H4 (cell line): Measurements from ENCODE around the gene CELA3A. TPM values are rescaled to one million over a fixed set of nuclear protein-coding genes. Genes with fewer than 3 reads are reported as not detected.

Experiments
- DNase-seq: peaks from one replicate; pipeline ENCODE4 v3.0.0-alpha.2; 2015; ENCODE audit warnings: low spot score
- total RNA-seq: library from RNA; depleted of rRNA; stranded (reverse); fragments of >200 nt; shearing (Covaris generic); gene quantifications from 2 replicates; pipeline ENCODE4 v1.2.3, GENCODE V29; 2014; rRNA removed

Gene CELA3A
- total RNA-seq, 1 experiment from 2014 or later, result not detected

GRCh38 chr1:22050330-22050729 is 48.9 kb downstream of the CELA3A start:
- no peak for DNase-seq

GRCh38 chr1:22051607-22052114 is 50.2 kb downstream of the CELA3A start:
- DNase-seq, result no peak

- DNase-seq, result peak; percentile 95
Observed at GRCh38 chr1:22052115-22053016, 50.9 kb downstream of the CELA3A start, which contains the start of gene CDC42. TSS of gene CDC42 (plus strand) at chr1:22052709. CDS start at chr1:22078479, 25,770 bp downstream.

- DNase-seq, result peak; percentile 60
Observed at GRCh38 chr1:22053017-22053860, 51.8 kb downstream of the CELA3A start.

GRCh38 chr1:22053861-22054770 is 52.7 kb downstream of the CELA3A start:
- no peak for DNase-seq

- DNase-seq, result no peak
Observed at GRCh38 chr1:22055463-22055862, 54.0 kb downstream of the CELA3A start.

- DNase-seq, result no peak
Observed at GRCh38 chr1:22056043-22056442, 54.6 kb downstream of the CELA3A start.

GRCh38 chr1:22056936-22057335 is 55.5 kb downstream of the CELA3A start:
- no peak for DNase-seq

GRCh38 chr1:22057861-22058260 is 56.4 kb downstream of the CELA3A start:
- no peak for DNase-seq

Other genes starting within 250 kb of the CELA3A start
- 14.5 and 14.7 TPM in 2 replicates for gene USP48, start 218.5 kb upstream of the CELA3A start, total RNA-seq
- gene LDLRAD2, start 189.4 kb upstream of the CELA3A start, total RNA-seq, result not detected in 2 replicates
- gene HSPG2, start 64.3 kb upstream of the CELA3A start, total RNA-seq, result 7.9 and 8.9 TPM in 2 replicates
- gene CELA3B, start 24.6 kb upstream of the CELA3A start, total RNA-seq, result not detected in 2 replicates
- gene CDC42, start 51.1 kb downstream of the CELA3A start, total RNA-seq, result 384 and 429 TPM in 2 replicates
- 0.04 TPM in 1 of 2 replicates, not detected in the other for gene WNT4, start 141.4 kb downstream of the CELA3A start, total RNA-seq